KBM-7 (cell line): Measurements from ENCODE around the gene CBR4.

ENCODE experiments used
- DNase-seq: peaks from one replicate; pipeline ENCODE4 v3.0.0-alpha.2; 2015
- in situ Hi-C: fragments of 300-500 bp; cut with MboI; formaldehyde crosslinking; loops from 2 replicates; pipeline ENCODE4 v1.14.3; 2020; ENCODE audit warnings: low sequenced_read_pairs, low pct_unique_long_range_greater_than_20kb, mixed read lengths

CBR4 gene

DNA sequence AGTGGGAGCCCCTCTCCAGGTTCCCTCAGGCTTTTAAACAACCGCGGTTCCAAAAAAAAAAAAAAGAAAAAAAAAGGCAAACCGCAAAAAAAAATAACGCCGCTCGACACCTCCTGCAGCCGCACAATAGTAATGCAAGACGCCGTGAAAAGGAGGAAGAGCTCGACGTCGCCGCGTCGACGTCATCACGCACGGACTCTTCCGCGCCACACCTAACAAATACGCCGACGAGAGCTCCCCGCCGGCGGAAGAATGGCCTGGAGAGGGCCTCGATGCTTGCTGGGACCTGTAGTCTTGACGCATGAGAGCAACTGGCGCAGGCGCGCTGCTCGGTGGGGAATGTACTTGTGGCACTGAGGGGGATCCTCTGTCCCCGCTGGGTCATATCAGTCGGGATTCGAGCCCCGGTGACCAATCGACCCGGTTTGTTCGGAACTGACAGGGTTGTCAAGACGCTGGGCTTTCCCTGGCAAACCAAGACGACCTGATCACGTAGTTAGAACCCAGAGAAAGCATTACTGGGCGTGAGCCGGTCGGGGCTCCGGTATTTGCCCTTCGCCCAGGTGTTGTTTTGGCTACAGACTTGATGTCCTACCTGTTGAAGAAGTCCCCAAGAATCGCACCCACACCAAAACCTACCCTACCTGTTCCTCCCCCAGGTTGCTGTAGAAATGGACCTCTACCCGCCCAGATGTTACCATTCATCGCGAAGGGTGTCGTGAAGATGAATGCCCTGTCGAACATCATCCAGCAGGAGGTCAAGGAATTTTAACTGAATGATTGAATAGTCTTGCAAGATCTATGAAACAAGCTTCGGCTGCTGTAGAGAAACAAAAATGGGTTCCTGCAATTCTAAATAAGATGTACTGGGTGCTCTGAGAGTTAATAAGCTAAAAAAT is at the start of gene CBR4:
CBR4 (minus strand) TSS at position 131 of the 899 bp plus-strand sequence. CDS start 166 bp downstream, outside the sequence.
- in situ Hi-C loops: loop anchor here (25.0 kb wide), 1 partner anchor 477 kb away; no protein-coding TSS in a partner anchor
- DNase-seq: peak; percentile 100

DNA sequence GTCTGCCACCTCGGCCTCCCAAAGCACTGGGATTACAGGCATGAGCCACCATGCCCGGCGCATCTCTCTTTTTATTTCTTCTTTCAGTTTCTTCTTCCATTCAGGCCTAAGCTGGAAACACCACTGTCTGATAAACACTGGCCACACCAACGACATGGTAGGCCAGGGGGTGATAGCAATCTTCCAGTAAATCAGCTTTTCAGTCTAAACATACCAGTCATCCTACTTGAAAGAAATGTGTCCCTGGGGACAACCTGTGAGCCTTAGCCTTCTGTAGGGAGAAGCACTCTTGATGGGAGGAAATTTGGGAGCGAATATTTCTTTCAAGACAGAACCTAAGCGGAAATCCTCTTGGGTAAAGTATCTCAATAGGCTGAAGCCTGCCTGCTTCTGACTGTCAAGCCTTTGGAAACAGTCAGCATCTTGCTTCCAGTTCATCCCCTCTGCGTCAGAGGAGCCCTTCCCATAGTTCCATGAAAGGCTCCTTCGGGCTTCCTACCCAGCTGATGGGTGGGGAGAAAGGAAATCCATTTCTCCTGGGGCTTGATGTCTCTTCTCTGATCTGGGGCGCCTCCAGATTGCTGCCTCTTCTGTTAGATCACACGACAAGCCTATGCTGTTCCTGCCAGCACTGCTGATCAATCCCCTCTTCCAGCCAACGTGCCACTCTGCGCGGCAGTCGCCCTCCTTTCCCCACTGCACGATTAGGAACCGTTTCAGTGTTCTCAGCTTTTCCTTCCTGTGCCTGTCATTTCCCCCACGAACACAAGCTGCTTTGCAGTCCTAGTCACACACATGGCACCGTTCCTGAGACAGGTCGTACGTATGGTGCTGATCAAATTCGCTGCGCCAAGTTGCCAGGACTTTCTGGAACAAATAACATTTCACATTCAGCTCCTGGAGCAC is 49.5 kb upstream of the CBR4 start:
- DNase-seq: no peak
- in situ Hi-C loops: no loop called here

DNA sequence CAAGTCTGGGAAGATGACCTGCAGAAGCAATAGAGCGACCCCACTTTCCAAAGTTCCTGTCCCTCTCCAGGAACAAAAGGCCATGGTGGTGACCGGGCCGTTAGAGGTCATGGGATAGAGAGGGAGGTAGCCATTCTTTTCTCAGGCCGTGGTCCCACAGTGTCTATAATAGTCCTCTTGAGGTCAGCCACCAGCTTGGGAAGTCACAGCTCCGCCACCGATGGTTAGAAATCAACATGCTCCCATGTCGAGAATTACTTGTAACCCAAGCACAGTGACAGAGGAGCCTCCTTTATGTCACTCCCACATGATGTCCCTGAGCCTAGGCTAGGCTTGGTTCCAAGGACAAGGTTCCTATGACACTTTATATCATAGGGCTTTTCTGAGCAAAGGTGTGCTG is 48.3 kb upstream of the CBR4 start:
- no peak for DNase-seq
- in situ Hi-C loops: no loop called here

DNA sequence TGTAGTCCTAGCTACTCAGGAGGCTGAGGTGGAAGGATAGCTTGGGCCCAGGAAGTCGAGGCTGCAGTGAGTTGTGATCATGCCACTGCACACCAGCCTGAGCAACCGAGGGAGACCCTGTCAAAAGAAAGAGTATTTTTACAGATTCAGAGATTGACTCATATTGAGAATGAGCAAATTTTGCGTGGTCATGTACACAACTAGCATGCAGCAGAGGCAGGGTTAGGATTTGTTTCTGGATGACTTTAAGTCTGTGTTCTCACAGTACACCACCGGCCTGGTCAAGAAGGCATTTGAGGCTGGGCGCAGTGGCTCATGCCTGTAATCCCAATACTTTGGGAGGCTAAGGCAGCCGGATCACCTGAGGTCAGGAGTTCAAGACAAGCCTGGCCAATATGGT is 44.8 kb upstream of the CBR4 start:
- in situ Hi-C loops: no loop called here
- DNase-seq: no peak

DNA sequence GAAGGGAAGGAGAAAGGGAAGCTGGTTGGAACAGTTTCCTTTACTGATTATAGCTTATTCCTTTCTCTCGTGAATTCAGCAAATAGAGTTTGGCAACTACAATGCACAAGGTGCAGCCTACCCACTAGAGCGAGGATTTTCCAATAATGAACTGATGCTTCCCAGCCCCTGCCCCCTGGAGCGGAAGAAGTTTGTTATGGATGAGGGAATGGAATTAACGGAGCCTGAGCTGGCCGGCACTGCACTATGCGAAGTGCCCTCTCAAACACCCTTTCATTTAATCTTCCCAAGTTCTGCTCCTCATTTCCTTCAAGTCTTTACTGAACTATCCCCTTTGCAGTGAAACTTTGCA is 42.5 kb upstream of the CBR4 start:
- in situ Hi-C loops: no loop called here
- DNase-seq: no peak

DNA sequence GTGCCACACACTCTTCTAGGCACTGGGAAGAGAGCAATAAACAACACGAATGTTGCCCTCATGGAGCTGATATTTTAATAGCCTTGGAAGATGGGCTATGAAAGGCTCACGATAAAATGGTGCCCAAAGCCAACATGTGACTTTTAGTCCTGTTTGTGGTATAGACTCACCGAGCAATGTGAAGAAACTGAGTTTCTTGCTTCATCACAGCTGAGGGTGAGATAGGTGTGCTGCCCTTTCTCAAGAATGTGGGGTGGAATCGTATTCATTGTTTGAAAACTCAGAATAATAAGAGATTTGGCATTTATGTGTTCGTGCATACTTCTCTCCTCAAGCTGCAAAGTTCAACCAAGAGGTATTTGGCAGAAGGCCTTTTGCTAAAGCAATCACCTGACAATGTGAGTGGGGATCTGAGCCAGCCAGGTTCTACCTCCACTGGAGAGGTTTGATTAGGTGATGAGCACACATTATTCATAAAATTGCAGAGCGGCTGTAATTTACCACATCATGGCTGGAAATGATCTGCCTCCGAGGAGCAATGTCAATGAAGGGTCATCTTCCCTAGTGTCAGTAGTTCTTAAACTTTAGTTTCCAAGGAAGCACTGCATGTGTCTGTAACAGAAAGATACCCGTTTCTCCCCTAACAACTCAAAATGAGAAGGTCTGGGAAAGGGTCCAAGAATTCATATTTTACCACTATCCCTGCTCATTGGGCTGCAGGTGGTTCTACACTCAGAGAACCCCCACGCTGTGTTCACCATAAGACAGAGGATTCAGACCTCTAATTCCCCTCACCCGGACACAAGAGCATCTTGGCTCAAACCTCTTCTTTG is 41.9 kb upstream of the CBR4 start:
- in situ Hi-C loops: no loop called here
- DNase-seq: no peak

DNA sequence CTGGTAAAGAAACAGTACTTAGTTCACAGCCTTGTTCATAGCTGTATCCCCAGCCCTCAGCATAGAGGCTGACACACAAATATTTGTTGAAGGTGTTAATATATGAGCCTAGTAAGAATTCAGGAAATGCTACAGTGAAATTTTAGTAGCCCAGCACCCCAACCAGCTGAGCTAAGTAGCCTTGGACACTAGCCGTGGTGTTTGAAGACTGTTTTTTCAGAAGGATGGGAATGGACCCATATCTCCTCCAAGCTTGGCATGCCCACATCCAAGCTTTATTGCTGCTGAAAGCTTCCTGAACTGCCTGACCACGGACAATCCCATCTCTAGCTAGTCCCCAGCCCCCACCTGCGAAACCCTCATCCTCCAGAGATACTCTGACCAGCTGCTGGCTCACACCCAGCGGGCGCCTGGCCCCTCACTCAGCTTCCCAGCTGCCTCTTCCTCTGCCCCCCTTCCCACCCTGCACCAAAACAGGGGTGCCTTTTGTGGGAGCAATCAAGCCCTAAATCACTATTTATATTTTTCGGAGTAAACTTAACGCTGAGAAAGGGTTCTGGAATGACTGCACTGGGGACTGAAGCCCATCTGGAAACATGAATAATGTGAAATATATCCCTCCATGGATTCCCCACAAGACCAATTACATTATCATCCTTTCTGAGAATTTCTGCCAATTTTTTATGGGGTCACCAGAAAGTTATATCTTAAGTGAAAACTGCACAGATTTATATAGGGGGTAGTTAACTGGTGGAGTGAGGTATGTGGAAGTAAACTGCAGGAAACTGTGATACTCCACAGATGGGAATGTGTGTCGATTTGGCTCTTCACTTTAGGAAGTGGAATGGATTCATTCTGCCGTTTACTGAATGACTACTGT is 41.1 kb upstream of the CBR4 start:
- DNase-seq: no peak
- in situ Hi-C loops: no loop called here

DNA sequence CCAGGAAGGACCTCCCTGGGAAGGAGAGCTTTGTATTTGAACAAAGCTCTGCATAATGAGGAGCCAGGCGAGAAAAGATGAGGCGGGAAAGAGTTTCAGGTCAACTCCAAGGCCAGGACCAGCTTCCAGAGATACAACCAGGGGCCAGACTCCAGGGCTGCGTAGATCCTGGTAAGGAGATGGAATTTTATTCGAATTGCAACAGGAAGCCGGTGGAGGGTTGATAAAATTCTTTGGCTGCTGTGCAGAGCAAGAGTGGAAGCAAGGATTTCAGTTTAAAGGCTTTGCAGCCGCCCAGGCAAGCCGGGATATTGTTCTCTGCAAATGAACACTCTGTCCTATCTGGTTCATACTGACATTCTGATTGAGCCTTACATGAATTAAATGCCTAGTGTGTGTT is 40.2 kb upstream of the CBR4 start:
- no peak for DNase-seq

DNA sequence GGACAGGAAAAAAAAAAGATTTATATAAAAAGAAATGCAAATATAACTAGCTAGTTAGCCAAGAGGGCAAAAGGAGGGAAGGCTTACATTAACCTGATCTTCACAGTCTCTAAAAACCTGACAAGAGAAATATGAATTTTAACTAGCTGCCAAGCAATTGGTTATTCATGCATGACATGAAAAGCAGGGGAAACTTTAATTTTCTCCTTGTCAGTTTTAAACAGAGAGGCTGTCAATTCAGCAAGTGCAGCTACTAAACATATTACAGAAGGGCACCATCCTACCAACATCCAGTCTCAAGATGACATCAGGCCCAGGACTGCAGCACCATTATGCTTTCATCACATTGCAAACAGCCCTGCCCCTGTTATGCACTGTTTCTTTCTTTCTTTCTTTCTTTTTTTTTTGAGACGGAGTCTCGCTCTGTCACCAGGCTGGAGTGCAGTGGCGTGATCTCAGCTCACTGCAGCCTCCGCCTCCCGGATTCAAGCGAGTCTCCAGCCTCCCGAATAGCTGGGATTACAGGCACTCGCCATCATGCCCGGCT is 38.9 kb upstream of the CBR4 start:
- no peak for DNase-seq
- in situ Hi-C loops: no loop called here

More for the DNA sequence above, 40.2 kb upstream of the CBR4 start:
- in situ Hi-C loops: no loop called here

DNA sequence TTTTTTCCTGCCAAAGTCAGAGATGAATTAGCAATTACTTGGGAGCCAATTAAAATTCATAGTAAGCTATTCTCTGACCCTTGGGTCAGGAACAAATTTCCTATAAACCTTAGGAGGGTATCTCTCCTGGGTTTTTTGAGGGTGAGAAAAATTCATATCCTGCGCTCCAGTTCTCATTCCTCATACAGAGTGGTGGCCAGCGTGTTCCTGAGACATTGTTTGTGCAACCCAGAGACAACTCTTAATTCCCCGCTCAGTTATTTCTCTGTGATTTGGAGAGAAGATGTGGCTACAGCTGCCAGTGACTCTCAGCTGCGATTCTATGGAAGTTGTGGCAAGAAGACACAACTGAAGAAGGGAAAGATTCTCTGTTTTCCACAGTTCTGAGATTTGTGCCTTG is 37.9 kb upstream of the CBR4 start:
- in situ Hi-C loops: no loop called here
- no peak for DNase-seq

DNA sequence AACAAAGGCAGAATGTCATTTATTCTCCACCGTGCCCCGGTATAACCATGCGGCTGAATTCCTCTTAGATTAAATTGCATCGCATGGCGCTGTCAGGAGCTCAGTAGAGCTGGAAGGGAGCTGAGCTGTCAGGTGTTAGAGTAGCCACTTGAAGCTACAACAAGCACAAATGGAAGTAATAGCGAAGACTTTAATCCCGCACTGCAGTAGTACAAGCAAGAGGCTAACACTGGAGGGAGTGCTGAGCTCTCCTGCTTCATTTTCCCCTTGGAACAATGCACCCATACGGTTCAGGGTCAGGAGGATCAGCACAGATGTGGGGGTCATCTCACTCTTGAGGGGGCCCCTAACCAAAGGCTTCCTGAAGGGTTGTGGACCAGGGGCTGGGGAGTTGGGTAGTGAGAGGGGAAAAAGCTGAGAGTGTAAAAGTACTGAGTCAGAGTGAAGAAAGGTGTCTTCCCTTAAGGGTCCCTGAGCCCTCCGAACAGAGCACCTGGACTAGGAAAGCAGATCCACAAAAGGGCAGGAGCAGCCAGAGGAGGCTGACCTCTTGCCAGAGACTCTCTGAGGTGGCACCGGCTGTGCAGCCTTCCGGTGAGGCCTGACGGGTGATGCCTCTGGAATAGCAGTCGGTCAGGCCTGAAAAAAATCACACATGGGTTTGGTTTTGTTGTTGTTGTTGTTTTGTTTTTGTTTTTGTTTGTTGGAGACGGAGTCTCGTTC is 36.0 kb upstream of the CBR4 start:
- no peak for DNase-seq
- in situ Hi-C loops: no loop called here

DNA sequence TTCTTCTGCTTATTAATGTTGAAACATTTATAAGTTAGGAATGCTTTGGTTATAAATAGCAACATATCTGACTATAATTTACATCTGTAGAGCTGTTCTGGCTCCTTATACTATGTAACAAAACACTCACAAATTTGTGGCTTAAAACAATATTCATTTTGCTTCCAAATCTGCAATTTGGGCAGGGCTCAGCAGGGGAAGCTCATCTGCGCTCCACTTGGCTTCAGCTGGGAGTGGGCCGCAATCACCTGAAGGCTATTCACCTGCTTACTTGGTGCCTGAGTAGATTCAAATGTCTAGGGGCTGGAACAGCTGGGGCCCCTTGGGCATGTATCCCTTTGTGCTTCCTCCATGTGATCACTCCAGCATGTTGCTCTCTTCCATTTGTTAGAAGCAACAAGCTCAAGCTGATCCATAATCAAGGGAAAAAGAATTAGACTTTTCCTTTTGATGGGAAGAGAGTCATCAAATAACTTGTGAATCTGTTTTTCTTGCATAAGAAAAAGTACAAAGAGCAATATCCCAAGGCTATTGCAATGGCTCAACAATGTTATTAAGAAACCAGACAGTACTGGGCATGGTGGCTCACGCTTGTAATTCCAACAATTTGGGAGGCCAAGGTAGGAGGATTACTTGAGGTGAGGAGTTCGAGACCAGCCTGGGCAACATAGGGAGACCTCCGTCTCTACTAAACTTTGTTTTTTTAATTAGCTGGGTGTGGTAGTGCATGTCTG is 34.8 kb upstream of the CBR4 start:
- in situ Hi-C loops: no loop called here
- DNase-seq: no peak

DNA sequence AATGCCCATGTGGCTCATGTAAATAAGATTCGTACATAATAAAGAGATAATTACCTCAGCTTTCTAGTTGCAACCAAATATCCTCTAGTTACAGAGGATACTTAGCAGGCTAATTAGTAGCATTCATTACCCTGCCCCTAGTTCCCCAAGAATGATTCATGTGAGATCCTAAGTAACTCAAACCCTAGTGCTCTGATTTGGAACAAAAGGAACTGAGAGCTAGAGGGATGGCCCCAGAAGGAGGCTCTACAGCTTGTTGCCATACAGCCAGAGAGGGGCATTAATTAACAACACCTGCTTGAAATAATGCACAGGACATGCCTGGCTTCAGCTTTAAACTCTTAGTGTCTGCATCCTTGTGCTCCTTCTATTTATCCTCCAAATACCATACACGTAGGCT is 32.6 kb upstream of the CBR4 start:
- no peak for DNase-seq
- in situ Hi-C loops: no loop called here

DNA sequence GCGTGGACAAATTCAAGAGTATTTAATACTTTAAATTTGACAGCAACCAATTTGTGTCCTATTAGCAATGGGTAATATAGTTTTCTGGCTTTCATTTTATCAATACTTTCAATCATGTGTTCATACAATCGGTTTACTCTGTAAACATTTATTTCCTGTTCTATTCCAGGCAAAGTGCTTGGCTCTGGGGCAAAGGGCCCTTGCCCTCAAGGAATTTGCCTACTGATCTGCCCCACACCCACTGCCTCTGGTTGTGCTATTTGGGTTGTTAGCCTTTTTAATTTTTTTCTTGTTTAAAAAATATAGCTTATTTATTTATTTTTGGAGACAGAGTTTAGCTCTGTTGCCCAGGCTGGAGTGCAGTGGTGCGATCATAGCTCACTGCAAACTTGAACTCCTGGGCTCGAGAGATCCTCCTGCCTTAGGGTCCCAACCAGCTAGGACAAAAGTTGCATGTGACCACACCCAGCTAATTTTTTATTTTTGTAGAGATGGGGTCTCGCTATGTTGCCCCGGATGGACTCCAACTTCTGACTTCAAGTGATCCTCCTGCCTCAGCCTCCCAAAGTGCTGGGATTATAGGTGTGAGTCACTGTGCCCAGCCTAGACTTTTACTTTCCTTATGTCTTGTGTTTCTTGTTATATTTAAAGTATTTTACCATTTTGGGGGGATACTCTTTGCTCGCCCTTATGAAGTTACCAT is 30.7 kb upstream of the CBR4 start:
- in situ Hi-C loops: no loop called here
- no peak for DNase-seq

DNA sequence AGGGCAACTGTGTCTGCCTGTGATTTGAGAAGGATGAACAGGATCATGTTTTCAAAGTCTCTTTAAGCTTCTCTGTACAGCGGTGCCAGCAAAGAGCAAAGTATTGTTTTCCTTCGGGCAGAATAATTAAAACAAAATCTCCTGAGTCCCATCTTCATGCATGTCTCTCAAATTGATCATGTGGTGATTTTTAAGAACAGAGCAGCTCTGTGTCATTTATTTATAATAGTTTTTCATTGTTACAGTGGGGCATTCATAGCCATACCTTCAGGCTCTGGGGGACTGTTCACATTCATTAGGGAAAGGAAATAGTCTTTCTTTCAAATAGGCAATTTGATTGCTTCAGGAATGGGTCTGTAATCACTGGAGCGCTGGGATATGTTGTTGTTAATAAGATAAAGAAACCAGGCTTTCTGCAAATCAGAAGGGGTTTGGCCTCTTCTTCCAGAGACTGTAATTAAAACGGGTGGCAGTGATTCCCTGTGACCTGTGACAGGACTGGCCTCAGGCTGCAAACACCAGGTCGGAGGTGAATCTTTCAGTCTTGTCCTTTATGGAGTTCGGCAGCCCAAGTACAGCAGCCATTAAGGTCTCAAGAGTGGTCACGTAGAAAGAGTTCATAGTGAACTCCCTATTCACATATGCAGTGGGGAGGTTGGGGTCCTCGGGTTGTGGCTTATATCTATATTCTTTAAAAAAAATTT is 29.3 kb upstream of the CBR4 start:
- in situ Hi-C loops: no loop called here
- no peak for DNase-seq

DNA sequence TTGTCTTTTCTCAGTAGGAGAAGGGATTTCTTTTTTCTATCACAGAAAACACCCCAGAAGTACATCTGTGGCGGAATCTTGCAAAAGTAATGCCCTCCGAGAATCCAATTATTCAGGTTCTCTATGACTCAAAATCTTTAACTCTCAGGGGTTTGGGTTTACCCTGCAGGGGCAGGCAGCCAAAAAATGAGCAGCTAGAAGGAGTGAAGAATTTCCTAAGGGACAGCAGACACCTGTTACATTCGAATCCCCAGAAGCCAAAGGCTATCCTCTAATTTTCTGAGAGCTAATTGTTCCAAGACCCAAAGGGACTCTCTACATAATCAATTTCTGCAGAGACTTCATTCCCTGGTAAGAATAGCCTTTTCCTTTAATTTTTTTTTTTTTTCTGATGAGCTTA is 27.5 kb upstream of the CBR4 start:
- in situ Hi-C loops: no loop called here
- no peak for DNase-seq
